Measurements from ENCODE around the gene MRPL55.
A peak's percentile ranks its signal among the peaks of the same experiment; 100 is the strongest.

The MRPL55 gene

DNA sequence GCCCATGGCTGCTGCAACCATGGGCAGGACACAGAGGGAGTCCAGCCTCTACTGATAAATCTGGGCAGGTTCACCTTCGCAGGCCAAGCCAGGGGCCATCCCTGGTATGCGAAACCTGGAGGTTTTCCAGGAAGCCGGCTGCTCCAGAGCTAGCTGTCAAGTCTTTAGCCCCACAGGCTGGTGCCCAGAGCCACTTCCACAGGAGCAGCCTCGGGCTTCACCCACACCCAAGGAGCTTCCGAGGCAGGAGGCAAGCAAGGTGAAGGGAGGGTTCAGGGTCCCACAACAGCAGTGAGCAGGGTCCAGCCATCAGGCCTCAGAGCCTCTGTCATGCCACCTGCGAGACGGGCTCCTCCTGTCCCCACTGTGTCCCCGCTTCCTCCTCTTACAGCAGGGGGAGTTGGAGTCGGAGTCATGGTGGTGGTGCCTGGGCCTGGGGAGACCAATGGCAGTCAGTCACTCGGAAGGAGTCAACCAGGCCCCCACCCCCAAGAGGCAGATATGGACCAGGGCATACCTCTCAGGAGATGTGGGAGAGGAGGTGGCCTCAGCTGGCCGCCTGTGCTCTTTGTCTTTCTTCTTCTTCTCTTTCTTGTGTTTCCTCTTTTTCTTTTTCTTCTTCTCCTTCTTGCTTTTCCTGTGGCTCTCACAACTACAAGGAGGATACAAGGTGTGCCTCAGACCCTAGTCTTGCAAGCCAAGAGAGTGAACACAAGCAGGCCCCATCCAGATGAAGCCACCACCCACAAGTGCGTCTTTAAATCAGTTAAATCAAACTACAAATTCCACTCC lies 8.1 kb downstream of the MRPL55 start:
- DNase-seq, result no peak

GRCh38 chr1:228099331-228099732 lies 9.8 kb downstream of the MRPL55 start:
- no peak for DNase-seq

DNA sequence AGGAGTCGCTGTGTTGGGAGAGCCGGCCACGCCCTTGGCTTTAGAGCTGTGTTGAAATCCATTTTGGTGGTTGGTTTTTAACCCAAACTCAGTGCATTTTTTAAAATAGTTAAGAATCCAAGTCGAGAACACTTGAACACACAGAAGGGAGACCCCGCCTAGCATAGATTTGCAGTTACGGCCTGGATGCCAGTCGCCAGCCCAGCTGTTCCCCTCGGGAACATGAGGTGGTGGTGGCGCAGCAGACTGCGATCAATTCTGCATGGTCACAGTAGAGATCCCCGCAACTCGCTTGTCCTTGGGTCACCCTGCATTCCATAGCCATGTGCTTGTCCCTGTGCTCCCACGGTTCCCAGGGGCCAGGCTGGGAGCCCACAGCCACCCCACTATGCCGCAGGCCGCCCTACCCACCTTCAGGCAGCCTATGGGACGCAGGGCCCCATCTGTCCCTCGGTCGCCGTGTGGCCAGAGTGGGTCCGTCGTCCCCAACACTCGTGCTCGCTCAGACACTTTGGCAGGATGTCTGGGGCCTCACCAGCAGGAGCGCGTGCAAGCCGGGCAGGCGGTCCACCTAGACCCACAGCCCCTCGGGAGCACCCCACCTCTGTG lies 10.7 kb downstream of the MRPL55 start:
- no peak for DNase-seq

DNA sequence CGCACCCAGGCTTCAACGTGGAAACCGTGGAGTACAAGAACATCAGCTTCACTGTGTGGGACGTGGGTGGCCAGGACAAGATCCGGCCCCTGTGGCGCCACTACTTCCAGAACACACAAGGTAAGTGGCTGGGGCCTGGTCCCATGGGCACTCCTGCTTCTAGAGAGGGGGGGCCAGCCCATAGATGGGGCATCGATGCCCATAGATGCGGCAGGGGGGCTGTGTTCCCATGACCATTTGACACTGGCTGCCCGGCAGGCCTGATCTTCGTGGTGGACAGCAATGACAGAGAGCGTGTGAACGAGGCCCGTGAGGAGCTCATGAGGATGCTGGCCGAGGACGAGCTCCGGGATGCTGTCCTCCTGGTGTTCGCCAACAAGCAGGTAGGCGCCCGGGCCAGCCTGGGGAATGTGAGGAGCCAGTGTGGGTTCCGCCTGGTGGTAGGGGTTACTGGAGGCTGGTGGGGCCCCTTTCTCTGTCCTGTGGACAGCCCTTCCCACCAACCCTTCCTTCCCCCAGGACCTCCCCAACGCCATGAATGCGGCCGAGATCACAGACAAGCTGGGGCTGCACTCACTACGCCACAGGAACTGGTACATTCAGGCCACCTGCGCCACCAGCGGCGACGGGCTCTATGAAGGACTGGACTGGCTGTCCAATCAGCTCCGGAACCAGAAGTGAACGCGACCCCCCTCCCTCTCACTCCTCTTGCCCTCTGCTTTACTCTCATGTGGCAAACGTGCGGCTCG lies 11.6 kb downstream of the MRPL55 start:
- no peak for DNase-seq

GRCh38 chr1:228096416-228097332 lies 12.4 kb downstream of the MRPL55 start:
- DNase-seq, result no peak

DNA sequence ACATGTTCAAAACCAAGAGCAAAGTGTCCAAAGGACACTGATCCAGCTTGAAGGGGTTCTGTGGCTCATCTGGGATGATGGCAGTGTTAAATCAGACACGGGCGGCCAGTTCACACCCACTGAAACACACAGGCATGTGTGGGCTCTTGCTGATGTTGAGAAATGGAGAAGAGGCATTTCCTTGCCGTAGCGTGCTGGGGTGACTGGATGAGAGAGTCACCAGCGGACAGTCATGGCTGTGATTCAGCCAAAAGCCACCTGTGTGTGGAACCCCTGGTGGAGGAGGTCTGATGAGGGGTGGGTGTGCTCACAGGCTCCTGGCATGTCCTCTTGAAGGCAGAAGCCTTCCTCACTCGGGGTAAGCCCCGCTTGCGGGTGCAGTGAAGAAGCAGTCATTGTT lies 13.2 kb downstream of the MRPL55 start:
- DNase-seq, result no peak

- DNase-seq, result no peak
Measured at GRCh38 chr1:228095161-228095560, 13.9 kb downstream of the MRPL55 start.

DNA sequence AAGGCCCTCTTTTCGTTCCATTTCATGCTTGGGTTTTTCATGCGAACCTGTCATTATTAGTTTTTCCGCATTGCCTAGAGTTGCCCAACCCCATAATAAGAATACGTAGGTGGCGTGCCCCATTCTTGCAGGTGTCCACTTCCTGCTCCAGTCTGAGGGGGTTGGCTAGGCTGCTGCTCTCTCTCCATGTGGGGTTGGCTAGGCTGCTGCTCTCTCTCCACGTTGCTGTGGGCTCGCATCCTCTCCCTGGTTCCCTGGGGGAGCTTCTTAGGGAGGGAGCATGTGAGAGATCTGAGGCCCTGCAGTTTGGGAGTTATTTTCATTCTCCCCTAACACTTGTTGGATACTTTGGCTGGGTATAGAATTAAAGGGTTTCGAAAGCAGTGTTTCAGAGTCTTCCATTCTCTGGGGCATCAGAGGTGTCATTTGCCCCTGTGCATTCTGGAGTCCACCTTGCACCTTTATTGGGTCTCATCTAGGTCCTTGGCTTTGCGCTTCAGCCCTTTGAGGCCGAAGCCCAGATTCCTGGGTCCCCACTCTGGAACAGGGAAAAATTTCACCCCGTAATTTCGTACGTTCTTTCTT lies 14.6 kb downstream of the MRPL55 start:
- no peak for DNase-seq

DNA sequence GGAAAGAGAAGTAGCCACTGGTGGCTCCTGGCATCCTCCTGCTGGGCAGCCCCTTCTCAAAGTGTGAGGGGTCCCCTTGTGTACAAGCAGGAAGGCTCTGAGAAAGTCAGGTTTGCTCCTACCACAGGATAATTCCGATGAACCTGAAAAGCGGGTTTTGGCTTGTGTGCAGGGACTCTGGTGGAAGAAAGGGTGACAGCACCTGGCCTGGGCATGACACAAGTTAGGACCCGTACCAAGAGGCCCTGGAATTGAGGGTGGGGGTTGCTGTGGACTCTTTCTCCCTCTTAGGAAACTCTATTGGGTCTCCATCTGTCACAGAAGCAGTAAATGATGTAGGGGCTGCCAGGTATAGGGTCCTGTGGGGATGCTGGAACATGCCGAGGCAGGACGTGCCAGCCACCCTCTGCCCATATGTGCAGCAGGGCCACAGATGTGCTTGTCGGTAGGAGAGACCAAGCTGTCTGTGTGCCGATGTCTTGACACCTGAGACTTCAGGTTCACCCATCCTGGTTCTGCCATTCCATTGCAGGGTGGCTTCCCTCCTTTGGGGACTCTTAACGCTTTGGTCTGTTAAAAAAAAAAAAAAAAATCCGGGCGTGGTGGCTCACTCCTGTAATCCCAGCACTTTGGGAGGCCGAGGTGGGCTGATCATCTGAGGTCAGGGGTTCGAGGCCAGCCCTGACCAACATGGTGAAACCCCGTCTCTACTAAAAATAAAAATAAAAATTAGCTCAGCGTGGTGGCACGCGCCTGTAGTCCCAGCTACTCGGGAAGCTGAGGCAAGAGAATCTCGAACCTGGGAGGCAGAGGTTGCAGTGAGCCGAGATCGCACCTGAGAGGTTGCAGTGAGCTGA lies 15.8 kb downstream of the MRPL55 start:
- no peak for DNase-seq

- DNase-seq, result no peak
Measured at GRCh38 chr1:228092342-228093049, 16.6 kb downstream of the MRPL55 start.

DNA sequence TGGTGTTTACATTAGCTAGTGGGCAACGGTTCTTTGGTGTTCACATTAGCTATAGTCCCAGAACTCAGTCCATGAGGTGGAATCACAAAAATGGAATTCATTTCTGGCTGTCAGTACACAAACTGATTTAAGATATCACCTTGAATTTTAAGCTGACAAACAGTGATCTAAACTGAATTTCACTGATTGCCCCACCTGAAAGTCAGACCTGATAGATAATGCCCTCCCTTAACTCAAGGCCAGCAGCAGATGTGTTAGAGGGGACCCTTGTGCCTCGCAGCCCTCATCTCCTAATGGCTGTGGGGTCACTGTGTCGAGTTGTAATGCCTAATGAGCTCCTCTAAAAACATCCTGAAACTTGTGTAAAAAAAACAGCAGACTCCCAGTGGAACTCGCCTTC lies 18.0 kb downstream of the MRPL55 start:
- no peak for DNase-seq

GRCh38 chr1:228090613-228091081 lies 18.5 kb downstream of the MRPL55 start:
- DNase-seq, result no peak

DNA sequence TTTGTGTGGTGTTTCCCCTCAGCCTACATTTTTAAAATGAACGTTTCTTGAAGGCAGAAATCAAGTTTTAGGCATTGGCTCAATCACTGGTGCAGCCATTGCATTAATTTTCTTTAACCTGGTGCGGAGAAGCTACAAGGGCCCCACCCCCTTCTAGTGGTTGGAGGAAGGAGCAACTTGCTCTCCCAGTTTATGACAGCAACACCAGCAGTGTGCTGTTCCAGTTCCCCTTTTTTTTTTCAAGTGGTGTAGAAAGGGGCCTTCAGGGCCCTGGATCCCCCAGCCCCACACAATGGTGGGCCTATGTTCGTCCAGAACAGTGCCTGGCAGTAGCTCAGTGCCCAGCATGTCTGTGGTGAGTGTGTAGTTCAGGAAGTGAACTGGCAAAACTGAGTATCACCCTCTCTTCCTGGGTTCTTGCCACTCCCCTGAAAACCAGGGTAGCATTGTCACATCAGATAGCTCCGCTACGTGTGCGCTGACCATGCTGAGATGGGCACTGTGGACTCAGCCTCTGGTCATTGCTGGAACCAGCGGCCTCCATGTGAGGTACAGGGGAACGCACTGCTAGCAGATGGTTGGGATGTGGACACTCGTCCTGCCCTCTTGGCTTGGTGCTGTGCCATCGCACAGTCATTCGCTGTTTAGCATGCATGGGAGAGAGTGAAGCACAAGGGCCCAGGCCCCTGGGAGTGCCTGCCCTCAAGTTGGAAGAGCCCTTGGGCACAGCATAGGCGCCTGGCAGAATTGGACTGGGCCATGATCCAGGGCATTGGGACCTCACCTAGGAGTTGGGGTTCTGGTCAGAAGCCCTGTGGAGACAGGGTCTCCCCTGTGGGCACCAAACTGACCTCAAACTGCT lies 19.3 kb downstream of the MRPL55 start:
- DNase-seq, result no peak

GRCh38 chr1:228088586-228089498 lies 20.3 kb downstream of the MRPL55 start:
- no peak for DNase-seq

DNA sequence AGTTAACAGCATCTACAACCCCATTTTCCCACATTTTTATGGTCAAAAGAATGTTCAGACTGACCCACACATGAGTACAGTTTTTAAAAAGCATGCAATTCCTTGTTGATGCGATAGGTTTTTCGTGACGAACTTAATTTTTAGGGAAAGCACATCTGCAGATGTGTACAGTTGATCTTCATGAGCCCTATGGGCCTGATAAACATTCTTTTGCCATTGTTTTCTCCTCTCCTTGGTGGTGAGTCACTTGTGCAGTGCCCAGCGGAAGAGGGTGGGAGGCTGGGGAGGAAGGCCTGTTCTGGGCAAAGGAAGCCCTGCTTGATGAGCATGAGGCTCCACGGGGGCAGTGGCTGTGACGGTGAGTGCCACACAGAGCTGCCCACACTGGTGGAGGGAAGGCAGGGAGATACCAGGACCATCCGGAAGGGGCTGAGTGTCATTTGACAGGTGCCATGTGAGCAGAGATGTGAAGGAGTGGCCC lies 21.3 kb downstream of the MRPL55 start:
- peak in 1 of 5 donors; percentile 20 for DNase-seq

DNA sequence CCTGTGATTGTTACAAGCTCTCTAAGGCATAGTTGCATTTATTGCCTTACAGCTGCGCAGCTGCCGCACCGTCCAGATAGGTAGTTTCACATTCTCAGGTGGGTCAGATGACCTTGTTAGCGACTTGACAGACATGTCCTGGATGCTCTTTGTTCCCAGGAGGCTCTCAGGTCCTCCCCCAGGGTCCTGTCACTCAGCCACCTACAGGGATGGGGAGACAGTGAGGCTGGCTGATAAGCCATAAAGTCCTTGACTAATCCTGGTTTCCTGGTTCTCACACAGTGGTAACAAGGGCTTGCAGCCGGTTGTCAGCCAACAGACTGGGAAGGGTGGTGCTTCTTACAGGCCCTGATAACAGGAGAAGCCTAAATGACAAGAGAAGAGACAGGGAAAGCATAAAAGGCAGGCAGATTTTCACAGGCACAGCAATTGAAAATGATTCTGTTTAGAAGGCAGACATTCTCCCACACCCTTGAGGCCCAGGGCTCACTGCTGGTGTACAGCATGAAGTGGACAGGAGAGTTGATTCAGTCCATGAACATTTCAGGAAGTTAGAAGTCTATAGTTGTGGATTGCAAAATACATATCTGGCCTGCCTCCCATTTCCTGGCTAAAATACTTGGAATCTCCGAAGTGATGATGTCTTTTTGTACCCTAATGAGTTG lies 23.7 kb downstream of the MRPL55 start:
- no peak for DNase-seq

DNA sequence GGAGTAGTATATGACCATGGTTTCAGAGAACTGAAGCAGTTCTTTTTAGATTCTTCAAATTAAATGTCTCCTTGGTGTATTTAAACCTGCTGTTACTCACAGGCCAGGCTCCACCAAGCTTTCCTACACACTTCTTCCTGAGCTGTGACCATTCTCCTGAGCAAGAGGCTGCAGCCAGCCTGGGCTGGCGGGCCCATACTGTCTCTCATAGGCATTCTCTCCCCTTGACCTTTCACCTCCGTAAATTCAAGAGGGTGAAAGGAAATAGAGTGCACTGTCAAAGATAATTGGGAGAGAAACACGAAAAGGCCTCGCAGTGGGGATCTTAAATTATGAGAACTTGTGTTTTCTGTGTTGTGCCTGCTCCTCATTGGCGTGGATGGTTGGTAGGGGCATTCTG lies 24.3 kb downstream of the MRPL55 start:
- DNase-seq, result no peak

- no peak for DNase-seq
Measured at GRCh38 chr1:228084325-228084724, 24.8 kb downstream of the MRPL55 start.
